ENCODE data around the gene SCT. TPM values are rescaled to one million over a fixed set of nuclear protein-coding genes. Genes with fewer than 3 reads are reported as not detected.
"Not testable (repeated sequence)": the region's sequence is repeated elsewhere in the genome, so short reads cannot be mapped to it uniquely, and the experiment has no call there.

Gene SCT
- total RNA-seq, result not detected

GRCh38 chr11:626475-627307 is at the start of gene SCT:
TSS of gene SCT (minus strand) at chr11:627181. CDS start at chr11:627143, 38 bp downstream.
- DNase-seq, result no peak

GRCh38 chr11:674406-674805 is 47.4 kb upstream of the SCT start:
- DNase-seq, result no peak

GRCh38 chr11:673866-674265 is 46.9 kb upstream of the SCT start:
- DNase-seq, result no peak

GRCh38 chr11:665704-666281 is 38.8 kb upstream of the SCT start:
- DNase-seq, result no peak

GRCh38 chr11:665062-665703 is 38.2 kb upstream of the SCT start:
- no peak for DNase-seq

- no peak for DNase-seq
Measured at GRCh38 chr11:662689-663274, 35.8 kb upstream of the SCT start.

- DNase-seq, result no peak
Measured at GRCh38 chr11:660681-661444, 33.9 kb upstream of the SCT start.

GRCh38 chr11:660281-660680 is 33.3 kb upstream of the SCT start:
- DNase-seq, result no peak

GRCh38 chr11:659532-660085 is 32.6 kb upstream of the SCT start:
- no peak for DNase-seq

GRCh38 chr11:657691-658126 is 30.7 kb upstream of the SCT start:
- no peak for DNase-seq

- DNase-seq, result no peak
Measured at GRCh38 chr11:656866-657265, 29.9 kb upstream of the SCT start.

- DNase-seq, result no peak
Measured at GRCh38 chr11:656426-656825, 29.4 kb upstream of the SCT start.

- no peak for DNase-seq
Measured at GRCh38 chr11:655036-655726, 28.2 kb upstream of the SCT start.

GRCh38 chr11:654444-654843 is 27.5 kb upstream of the SCT start:
- DNase-seq, result not testable (repeated sequence)

- DNase-seq, result no peak
Measured at GRCh38 chr11:653837-654236, 26.9 kb upstream of the SCT start.

- not testable (repeated sequence) for DNase-seq
Measured at GRCh38 chr11:653136-653535, 26.2 kb upstream of the SCT start.

- DNase-seq, result no peak
Measured at GRCh38 chr11:650482-650881, 23.5 kb upstream of the SCT start.

GRCh38 chr11:647672-648158 is 20.7 kb upstream of the SCT start:
- DNase-seq, result not testable (repeated sequence)

GRCh38 chr11:646214-646613 is 19.2 kb upstream of the SCT start:
- no peak for DNase-seq

- no peak for DNase-seq
Measured at GRCh38 chr11:645536-645935, 18.6 kb upstream of the SCT start.

All from occipital lobe (tissue), 2 donors.